Spleen (tissue), 11 donors: ENCODE results near the gene FAM234B. TPM values are rescaled to one million over a fixed set of nuclear protein-coding genes. Genes with fewer than 3 reads are reported as not detected.

Source experiments
- DNase-seq: peaks from one replicate; pipeline ENCODE4 v3.0.0-alpha.2; 2020
- H3K27ac ChIP-seq, 8 donors: fragments of 200-600 bp; sonication (generic) in 7 of 8; 1 replicate in 4 of 8; 2 replicates in 4 of 8; pipeline versions ENCODE4 v1.5.0 to v1.8.0; 2016 to 2021; ENCODE audit warnings: inconsistent platforms in 4 of 8, mild to moderate bottlenecking in 4 of 8, moderate library complexity in 1 of 8
- H3K27me3 ChIP-seq, 7 donors: fragments of 200-600 bp; sonication (generic) in 6 of 7; replicated peaks in 1 of 7; 1 replicate in 4 of 7; 2 replicates in 3 of 7; pipeline versions ENCODE4 v1.5.0 to v1.8.0; 2016 to 2021; ENCODE audit warnings: inconsistent platforms in 3 of 7, mild to moderate bottlenecking in 1 of 7
- H3K36me3 ChIP-seq, 6 donors: fragments of 200-600 bp; sonication (generic) in 5 of 6; 1 replicate in 4 of 6; 2 replicates in 2 of 6; pipeline versions ENCODE4 v1.5.0 to v1.8.0; 2016 to 2021; ENCODE audit warnings: inconsistent platforms in 2 of 6
- H3K4me1 ChIP-seq, 6 donors: fragments of 200-600 bp; sonication (generic) in 5 of 6; 1 replicate in 3 of 6; 2 replicates in 3 of 6; pipeline versions ENCODE4 v1.5.0 to v1.8.0; 2016 to 2021; ENCODE audit warnings: inconsistent platforms in 3 of 6
- H3K4me3 ChIP-seq, 8 donors: fragments of 200-600 bp; sonication (generic) in 7 of 8; 1 replicate in 4 of 8; 2 replicates in 4 of 8; pipeline versions ENCODE4 v1.5.0 to v1.8.0; 2016 to 2021; ENCODE audit warnings: inconsistent platforms in 4 of 8, mild to moderate bottlenecking in 4 of 8, moderate library complexity in 2 of 8
- H3K9me3 ChIP-seq, 8 donors: fragments of 200-600 bp; sonication (generic) in 7 of 8; 1 replicate in 4 of 8; 2 replicates in 4 of 8; pipeline versions ENCODE4 v1.5.0 to v1.8.0; 2016 to 2021; ENCODE audit warnings: inconsistent platforms in 4 of 8
- POLR2A ChIP-seq, 3 donors: fragments of 450-650 bp; IDR thresholded peaks; one replicate each; pipeline ENCODE4 v1.5.1; 2017; ENCODE audit warnings: antibody characterized with exemption in 3 of 3, mild to moderate bottlenecking in 1 of 3
- POLR2AphosphoS5 ChIP-seq, 3 donors: sonication (generic); formaldehyde crosslinking; IDR thresholded peaks; one replicate each; pipeline ENCODE4 v1.5.1; 2017; ENCODE audit warnings: antibody characterized with exemption in 3 of 3
- WGBS, 5 donors: extraction: QIAGEN DNeasy Blood & Tissue Kit in 3 of 5; methylation state at CpG; one replicate each; pipeline versions ENCODE4 v1.1.5 to v1.1.7; 2013 to 2018; 5-methylcytosine and 5-hydroxymethylcytosine counted together
- intact Hi-C: fragments of 100-400 bp; cut with DNase I; formaldehyde crosslinking; loops from one replicate; pipeline ENCODE4 v1.15.0; 2023; ENCODE audit warnings: low total_unique reads
- polyA plus RNA-seq, 3 donors: library from polyadenylated mRNA; stranded (reverse); fragments of 200-250 nt; gene quantifications; one replicate each; pipeline ENCODE4 v1.2.1, GENCODE V29; 2013
- total RNA-seq, 7 donors: library from RNA; depleted of rRNA in 3 of 7; stranded (reverse); fragments of >200 nt in 3 of 7; fragmentation: NEBNext Ultra II Directional in 4 of 7; extraction: Animal tissue kit (Norgen Biotek cat#: 25700) in 4 of 7; gene quantifications; one replicate each; pipeline versions ENCODE4 v1.1.0 to v1.2.1, GENCODE V29; 2016 to 2021
- TF ChIP-seq, protein P1 (sequence below), 11 experiments: fragments of 200-600 bp in 7 of 11; fragments of 450-650 bp in 4 of 11; sonication (generic) in 4 of 11; IDR thresholded peaks in 8 of 11; conservative IDR thresholded peaks in 3 of 11; 1 replicate in 7 of 11; 2 replicates in 4 of 11; pipeline versions ENCODE4 v1.4.0 to v1.8.0; 2016 to 2021; ENCODE audit warnings: antibody characterized with exemption in 11 of 11, inconsistent platforms in 4 of 11, mild to moderate bottlenecking in 1 of 11
- donor health status: healthy with polysubstance abuse.
- donor health status: DM: no; HTN: no; CAD: no; lungs with moderate emphysema.
- donor health status: DM: no; HTN: no; CAD: no.
- donor health status: Bipolar disorder and iron deficiency.
- donor health status: healthy.
- donor health status: DM: no; HTN: no; CAD: no.
- donor health status: DM: yes; HTN: yes; CAD: no.

FAM234B gene
- total and polyA plus RNA-seq, 10 donors: 0.59 to 8.2 (median 6.2) TPM

DNA sequence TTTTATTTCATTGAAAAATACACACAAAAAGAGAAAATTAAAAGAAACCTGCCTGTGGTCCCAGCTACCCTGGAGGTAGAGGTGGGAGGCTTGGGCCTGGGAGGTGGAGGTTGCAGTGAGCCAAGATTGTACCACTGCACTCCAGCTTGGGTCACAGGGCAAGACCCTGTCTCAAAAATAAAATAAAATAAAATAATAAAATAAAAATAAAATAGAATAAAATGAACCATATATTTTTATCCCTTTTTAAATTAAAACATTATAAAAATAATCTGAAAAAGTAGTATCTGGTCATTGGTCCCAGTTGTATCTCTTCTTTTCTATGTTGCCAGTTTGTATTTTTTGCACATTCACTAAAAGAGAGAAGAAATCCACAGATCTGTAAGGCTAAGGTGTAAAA lies 16.7 kb upstream of the FAM234B start:
- intact Hi-C loops: no loop called here
- H3K27ac ChIP-seq: no peak overlapping the region
- H3K27me3 ChIP-seq: no peaks in the 10 kb centered on the region
- peaks cover 0 to 5% (median 0%) of the 10 kb centered on the region in 6 donors for H3K4me1 ChIP-seq
- H3K9me3 ChIP-seq: no peaks in the 10 kb centered on the region
- no peak overlapping the region for H3K4me3 ChIP-seq
- DNase-seq: no peak
- TF ChIP-seq POLR2AphosphoS5 (IDR thresholded peaks at IDR 0.05) (no peak), POLR2A (IDR thresholded peaks at IDR 0.05) (no peak)
- TF ChIP-seq, protein P1, sequence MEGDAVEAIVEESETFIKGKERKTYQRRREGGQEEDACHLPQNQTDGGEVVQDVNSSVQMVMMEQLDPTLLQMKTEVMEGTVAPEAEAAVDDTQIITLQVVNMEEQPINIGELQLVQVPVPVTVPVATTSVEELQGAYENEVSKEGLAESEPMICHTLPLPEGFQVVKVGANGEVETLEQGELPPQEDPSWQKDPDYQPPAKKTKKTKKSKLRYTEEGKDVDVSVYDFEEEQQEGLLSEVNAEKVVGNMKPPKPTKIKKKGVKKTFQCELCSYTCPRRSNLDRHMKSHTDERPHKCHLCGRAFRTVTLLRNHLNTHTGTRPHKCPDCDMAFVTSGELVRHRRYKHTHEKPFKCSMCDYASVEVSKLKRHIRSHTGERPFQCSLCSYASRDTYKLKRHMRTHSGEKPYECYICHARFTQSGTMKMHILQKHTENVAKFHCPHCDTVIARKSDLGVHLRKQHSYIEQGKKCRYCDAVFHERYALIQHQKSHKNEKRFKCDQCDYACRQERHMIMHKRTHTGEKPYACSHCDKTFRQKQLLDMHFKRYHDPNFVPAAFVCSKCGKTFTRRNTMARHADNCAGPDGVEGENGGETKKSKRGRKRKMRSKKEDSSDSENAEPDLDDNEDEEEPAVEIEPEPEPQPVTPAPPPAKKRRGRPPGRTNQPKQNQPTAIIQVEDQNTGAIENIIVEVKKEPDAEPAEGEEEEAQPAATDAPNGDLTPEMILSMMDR (IDR thresholded peaks at IDR 0.05 in 8 of 11, conservative IDR thresholded peaks at IDR 0.05 in 3 of 11): no peak
- no peaks in the 10 kb centered on the region for H3K36me3 ChIP-seq

DNA sequence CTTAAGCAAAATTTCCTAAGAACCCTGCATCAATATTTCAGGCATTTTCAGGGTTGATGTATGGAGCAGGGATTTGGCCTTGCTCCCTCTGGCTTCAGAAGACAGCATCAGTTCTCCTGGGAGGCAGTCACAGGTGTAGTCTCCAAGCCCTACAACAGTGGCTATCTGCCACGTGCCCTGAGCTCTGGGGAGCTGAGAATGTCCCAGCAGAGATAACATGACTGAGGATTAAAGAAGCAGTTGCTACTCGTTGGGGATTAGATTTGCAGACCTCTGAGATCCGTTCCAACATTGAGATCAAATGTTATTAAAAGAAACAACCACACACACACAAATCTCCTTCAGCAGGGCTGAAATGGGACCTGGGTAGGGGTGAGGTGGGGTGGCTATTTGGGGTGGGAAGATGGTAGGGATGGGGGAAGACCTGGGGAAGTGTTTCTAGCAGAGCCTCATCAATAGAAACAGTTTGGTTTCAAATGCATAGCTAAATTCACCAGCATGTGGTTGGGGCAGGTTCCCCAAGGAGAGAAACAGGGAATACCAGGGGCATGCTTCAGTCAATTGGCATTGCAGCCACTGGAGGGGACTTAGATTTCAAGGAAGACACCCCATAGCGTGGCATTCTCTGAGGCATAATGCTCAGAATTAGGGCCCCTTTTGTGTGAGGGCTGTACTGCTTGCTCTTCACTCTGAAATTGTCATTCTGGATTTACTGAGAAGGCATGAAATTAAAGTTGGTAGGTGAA lies 15.2 kb upstream of the FAM234B start:
- intact Hi-C loops: no loop called here
- TF ChIP-seq, protein P1 (IDR thresholded peaks at IDR 0.05 in 8 of 11, conservative IDR thresholded peaks at IDR 0.05 in 3 of 11): no peak
- no peak for TF ChIP-seq POLR2AphosphoS5 (IDR thresholded peaks at IDR 0.05)
- no peak for TF ChIP-seq POLR2A (IDR thresholded peaks at IDR 0.05)

DNA sequence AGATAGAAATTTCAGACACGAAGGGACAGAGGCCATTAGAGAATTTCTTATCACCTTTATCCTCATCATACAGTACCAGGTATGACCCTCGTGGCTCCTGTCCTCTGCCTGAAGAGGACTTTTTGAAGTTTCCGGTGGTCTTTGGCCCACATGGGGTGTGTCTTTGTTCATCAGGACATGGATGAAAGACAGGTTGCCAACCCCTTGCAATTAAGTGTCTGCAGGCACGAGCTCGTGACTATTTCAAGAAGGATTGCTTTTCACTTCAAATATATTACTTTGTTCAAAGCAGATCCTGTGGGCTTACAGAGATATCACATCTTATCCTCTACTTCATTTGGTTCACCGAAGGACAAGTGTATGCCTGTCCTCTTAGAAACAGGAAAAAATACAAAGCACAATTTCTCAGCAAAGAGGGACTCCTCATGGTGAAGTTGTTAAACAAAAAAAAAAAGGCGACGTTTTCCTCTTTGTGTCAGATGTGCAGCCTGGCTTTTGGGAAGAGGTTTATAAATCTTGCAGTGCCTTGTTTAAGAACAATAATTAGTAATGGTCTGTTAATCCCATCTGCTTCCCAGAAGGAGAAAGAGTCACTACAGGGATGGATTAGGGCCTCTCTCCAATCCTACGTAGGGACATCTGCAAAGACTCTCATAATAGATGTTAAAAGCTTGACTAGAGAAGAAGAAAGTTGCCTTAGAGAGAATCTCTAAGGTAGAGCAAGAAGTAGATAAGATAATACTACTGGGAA lies 13.5 kb upstream of the FAM234B start:
- Histone ChIP-seq H3K4me1 (no peaks in the 10 kb centered on the region), H3K9me3 (no peaks in the 10 kb centered on the region), H3K27ac (no peak overlapping the region), H3K4me3 (no peak overlapping the region), H3K27me3 (no peaks in the 10 kb centered on the region), H3K36me3 (no peaks in the 10 kb centered on the region)
- 75 to 86% (median 78%) methylated on average over 9 of the region's 9 CpGs for WGBS, 5 donors
- DNase-seq: no peak
- intact Hi-C loops: no loop called here
- TF ChIP-seq POLR2AphosphoS5 (IDR thresholded peaks at IDR 0.05) (no peak), POLR2A (IDR thresholded peaks at IDR 0.05) (no peak)
- TF ChIP-seq, protein P1 (IDR thresholded peaks at IDR 0.05 in 8 of 11, conservative IDR thresholded peaks at IDR 0.05 in 3 of 11): no peak

More for the DNA sequence above, 15.2 kb upstream of the FAM234B start:
- Histone ChIP-seq H3K27me3 (no peaks in the 10 kb centered on the region), H3K36me3 (no peaks in the 10 kb centered on the region), H3K27ac (no peak overlapping the region), H3K4me1 (peaks cover 0 to 5% (median 0%) of the 10 kb centered on the region in 6 donors), H3K4me3 (no peak overlapping the region), H3K9me3 (no peaks in the 10 kb centered on the region)
- WGBS, 5 donors: 76 to 89% (median 84%) methylated on average over 4 of the region's 4 CpGs
- DNase-seq: no peak

DNA sequence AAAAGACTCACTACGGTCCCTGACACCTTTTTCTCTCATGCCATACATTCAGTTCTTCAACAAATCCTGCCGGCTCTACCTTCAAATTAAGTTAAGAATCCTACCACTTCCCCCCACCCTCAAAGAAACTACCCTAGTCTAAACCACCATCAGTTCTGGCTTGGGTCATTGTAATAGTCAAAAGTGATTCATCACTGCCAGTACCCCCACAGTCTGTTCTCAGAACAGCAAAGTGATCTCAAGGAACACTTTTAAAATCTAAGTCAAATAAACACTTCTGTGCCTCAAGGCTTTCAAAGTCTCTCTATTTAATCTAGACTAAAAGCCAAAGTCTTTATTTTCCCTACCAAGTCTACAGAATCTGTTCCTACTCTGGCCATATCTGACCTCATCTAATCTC lies 12.0 kb upstream of the FAM234B start:
- DNase-seq: no peak
- no peaks in the 10 kb centered on the region for H3K27me3 ChIP-seq
- intact Hi-C loops: no loop called here
- no peaks in the 10 kb centered on the region for H3K4me1 ChIP-seq
- no peak overlapping the region for H3K27ac ChIP-seq
- no peak for TF ChIP-seq POLR2AphosphoS5 (IDR thresholded peaks at IDR 0.05)
- TF ChIP-seq, protein P1 (IDR thresholded peaks at IDR 0.05 in 8 of 11, conservative IDR thresholded peaks at IDR 0.05 in 3 of 11): no peak
- TF ChIP-seq POLR2A (IDR thresholded peaks at IDR 0.05): no peak
- no peak overlapping the region for H3K4me3 ChIP-seq
- H3K9me3 ChIP-seq: no peaks in the 10 kb centered on the region
- WGBS, 5 donors: 87 to 97% (median 96%) methylated on average over 2 of the region's 2 CpGs
- H3K36me3 ChIP-seq: no peaks in the 10 kb centered on the region
